ENCODE results near the gene PHLDA2.

DNA sequence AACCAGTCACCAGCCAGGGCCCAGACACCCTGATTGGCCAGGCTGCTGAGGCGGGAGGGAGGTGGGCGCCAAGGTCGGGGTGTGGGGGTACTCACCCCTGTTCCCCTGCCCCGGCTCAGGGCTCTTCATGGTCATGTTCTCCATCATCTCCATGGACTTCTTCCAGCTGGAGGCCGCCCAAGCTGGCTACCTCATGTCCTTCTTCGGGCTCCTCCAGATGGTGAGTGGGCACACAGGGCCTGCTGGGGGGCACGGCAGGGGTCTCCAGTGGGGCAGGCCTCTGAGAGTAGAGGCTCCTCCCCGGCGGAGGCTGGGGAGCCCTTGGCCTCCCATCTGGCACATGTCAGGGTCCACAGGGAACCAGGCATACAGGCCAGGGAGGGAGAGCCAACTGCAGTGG, 10.0 kb downstream of the PHLDA2 start:
- TF ChIP-seq, protein P1, sequence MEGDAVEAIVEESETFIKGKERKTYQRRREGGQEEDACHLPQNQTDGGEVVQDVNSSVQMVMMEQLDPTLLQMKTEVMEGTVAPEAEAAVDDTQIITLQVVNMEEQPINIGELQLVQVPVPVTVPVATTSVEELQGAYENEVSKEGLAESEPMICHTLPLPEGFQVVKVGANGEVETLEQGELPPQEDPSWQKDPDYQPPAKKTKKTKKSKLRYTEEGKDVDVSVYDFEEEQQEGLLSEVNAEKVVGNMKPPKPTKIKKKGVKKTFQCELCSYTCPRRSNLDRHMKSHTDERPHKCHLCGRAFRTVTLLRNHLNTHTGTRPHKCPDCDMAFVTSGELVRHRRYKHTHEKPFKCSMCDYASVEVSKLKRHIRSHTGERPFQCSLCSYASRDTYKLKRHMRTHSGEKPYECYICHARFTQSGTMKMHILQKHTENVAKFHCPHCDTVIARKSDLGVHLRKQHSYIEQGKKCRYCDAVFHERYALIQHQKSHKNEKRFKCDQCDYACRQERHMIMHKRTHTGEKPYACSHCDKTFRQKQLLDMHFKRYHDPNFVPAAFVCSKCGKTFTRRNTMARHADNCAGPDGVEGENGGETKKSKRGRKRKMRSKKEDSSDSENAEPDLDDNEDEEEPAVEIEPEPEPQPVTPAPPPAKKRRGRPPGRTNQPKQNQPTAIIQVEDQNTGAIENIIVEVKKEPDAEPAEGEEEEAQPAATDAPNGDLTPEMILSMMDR (IDR thresholded peaks at IDR 0.05): no peak
- TF ChIP-seq EZH2 (IDR thresholded peaks at IDR 0.05; ENCODE audit: borderline replicate concordance, insufficient read depth, low read depth, low read length, poor library complexity, severe bottlenecking): no peak

All from B cell (primary cell).